H9 (cell line): ENCODE data around the gene MYO15B. TPM values are rescaled to one million over a fixed set of nuclear protein-coding genes. Genes with fewer than 3 reads are reported as not detected.

Source experiments
- DNase-seq: peaks from one replicate; pipeline ENCODE4 v3.0.0-alpha.2; 2017
- H2AFZ ChIP-seq: one replicate; pipeline ENCODE4 v1.6.1; 2013; ENCODE audit warnings: mild to moderate bottlenecking, low read length, control low read depth, moderate library complexity
- H2AK5ac ChIP-seq: 2 replicates; pipeline ENCODE4 v1.6.1; 2013; ENCODE audit warnings: low read length, control low read depth, mixed read lengths; ENCODE audit not compliant: insufficient read length
- H2BK120ac ChIP-seq: one replicate; pipeline ENCODE4 v1.6.1; 2013; ENCODE audit warnings: low read depth, mild to moderate bottlenecking, low read length, control low read depth, inconsistent platforms; ENCODE audit not compliant: poor library complexity, severe bottlenecking
- H2BK12ac ChIP-seq: 2 replicates; pipeline ENCODE4 v1.6.1; 2013; ENCODE audit warnings: low read length, control low read depth, mixed read lengths, low read depth; ENCODE audit not compliant: insufficient read length
- H2BK15ac ChIP-seq: 2 replicates; pipeline ENCODE4 v1.6.1; 2013; ENCODE audit warnings: low read depth, low read length, control low read depth
- H2BK20ac ChIP-seq: one replicate; pipeline ENCODE4 v1.6.1; 2013; ENCODE audit warnings: low read depth, mild to moderate bottlenecking, low read length, control low read depth, inconsistent platforms; ENCODE audit not compliant: poor library complexity, severe bottlenecking
- H2BK5ac ChIP-seq: 2 replicates; pipeline ENCODE4 v1.6.1; 2013; ENCODE audit warnings: low read length, control low read depth, mixed read lengths; ENCODE audit not compliant: insufficient read length
- H3K14ac ChIP-seq: 2 replicates; pipeline ENCODE4 v1.6.1; 2013; ENCODE audit warnings: low read length, control low read depth; ENCODE audit not compliant: insufficient read depth
- H3K18ac ChIP-seq: 2 replicates; pipeline ENCODE4 v1.6.1; 2013; ENCODE audit warnings: low read depth, mild to moderate bottlenecking, mixed read lengths, low read length, control low read depth; ENCODE audit not compliant: insufficient read length
- H3K23ac ChIP-seq: 2 replicates; pipeline ENCODE4 v1.6.1; 2013; ENCODE audit warnings: low read length, control low read depth, mixed read lengths, low read depth; ENCODE audit not compliant: insufficient read length
- H3K23me2 ChIP-seq: 2 replicates; pipeline ENCODE4 v1.6.1; 2013; ENCODE audit warnings: low read depth, mild to moderate bottlenecking, mixed read lengths, low read length, control low read depth; ENCODE audit not compliant: insufficient read length, poor library complexity, severe bottlenecking
- H3K27ac ChIP-seq: 2 replicates; pipeline ENCODE4 v1.5.1; 2013; ENCODE audit warnings: low read length, control low read depth, mixed read lengths, low read depth; ENCODE audit not compliant: insufficient read length
- H3K27me3 ChIP-seq: 2 replicates; pipeline ENCODE4 v1.6.1; 2013; ENCODE audit warnings: low read length, control low read depth, inconsistent platforms; ENCODE audit not compliant: insufficient read depth
- H3K4ac ChIP-seq: 2 replicates; pipeline ENCODE4 v1.6.1; 2013; ENCODE audit warnings: low read depth, mild to moderate bottlenecking, control low read depth, inconsistent platforms, low read length, moderate library complexity
- H3K4me1 ChIP-seq: 2 replicates; pipeline ENCODE4 v1.6.1; 2013; ENCODE audit warnings: low read length, control low read depth, inconsistent platforms; ENCODE audit not compliant: insufficient read depth
- H3K4me2 ChIP-seq: 2 replicates; pipeline ENCODE4 v1.6.1; 2013; ENCODE audit warnings: low read length, control low read depth, mixed read lengths; ENCODE audit not compliant: insufficient read length, insufficient read depth
- H3K56ac ChIP-seq: 2 replicates; pipeline ENCODE4 v1.6.1; 2013; ENCODE audit warnings: low read depth, mild to moderate bottlenecking, mixed read lengths, low read length, control low read depth; ENCODE audit not compliant: insufficient read length
- H3K79me1 ChIP-seq: 2 replicates; pipeline ENCODE4 v1.6.1; 2013; ENCODE audit warnings: low read depth, mild to moderate bottlenecking, moderate library complexity, low read length, control low read depth, inconsistent platforms; ENCODE audit not compliant: insufficient read depth, poor library complexity, severe bottlenecking
- H3K79me2 ChIP-seq: 2 replicates; pipeline ENCODE4 v1.6.1; 2013; ENCODE audit warnings: low read length, control low read depth, inconsistent platforms; ENCODE audit not compliant: insufficient read depth
- H3K9ac ChIP-seq: 2 replicates; pipeline ENCODE4 v1.6.1; 2013; ENCODE audit warnings: low read length, control low read depth, mixed read lengths; ENCODE audit not compliant: insufficient read length; ENCODE audit errors: extremely low read depth
- H3K9me3 ChIP-seq: one replicate; pipeline ENCODE4 v1.6.1; 2013; ENCODE audit warnings: low read depth, low read length, inconsistent platforms; ENCODE audit not compliant: control insufficient read depth
- H3T11ph ChIP-seq: one replicate; pipeline ENCODE4 v1.6.1; 2013; ENCODE audit warnings: mild to moderate bottlenecking, low read length, control low read depth, inconsistent platforms
- H4K20me1 ChIP-seq: one replicate; pipeline ENCODE4 v1.6.1; 2013; ENCODE audit not compliant: control insufficient read depth, insufficient read length, insufficient read depth
- H4K5ac ChIP-seq: 2 replicates; pipeline ENCODE4 v1.6.1; 2013; ENCODE audit warnings: low read depth, mild to moderate bottlenecking, mixed read lengths, low read length, control low read depth; ENCODE audit not compliant: insufficient read length
- H4K8ac ChIP-seq: replicated peaks from 2 replicates; pipeline ENCODE4 v1.6.1; 2013; ENCODE audit warnings: low read length, control low read depth, mixed read lengths, low read depth; ENCODE audit not compliant: insufficient read length
- H4K91ac ChIP-seq: 2 replicates; pipeline ENCODE4 v1.6.1; 2013; ENCODE audit warnings: low read depth, mild to moderate bottlenecking, moderate library complexity, mixed read lengths, low read length, control low read depth; ENCODE audit not compliant: insufficient read length
- H3K27ac Mint-ChIP-seq, 3 experiments: 2 replicates in 2 of 3; 3 replicates in 1 of 3; pipeline ENCODE4 v1.8.0; 2020 to 2021; ENCODE audit warnings: mixed read lengths in 3 of 3, mild to moderate bottlenecking in 1 of 3, moderate library complexity in 1 of 3
- H3K27me3 Mint-ChIP-seq: 2 replicates; pipeline ENCODE4 v1.8.0; 2021; ENCODE audit warnings: low read depth, mild to moderate bottlenecking, moderate library complexity, mixed read lengths
- H3K36me3 Mint-ChIP-seq, 3 experiments: 2 replicates in 2 of 3; 3 replicates in 1 of 3; pipeline ENCODE4 v1.8.0; 2020 to 2021; ENCODE audit warnings: low read depth in 3 of 3, mixed read lengths in 3 of 3; ENCODE audit not compliant: insufficient read depth in 1 of 3
- H3K4me1 Mint-ChIP-seq, 2 experiments: 2 replicates each; pipeline ENCODE4 v1.8.0; 2020; ENCODE audit warnings: mixed read lengths in 2 of 2
- H3K4me3 Mint-ChIP-seq, 2 experiments: 2 replicates in 1 of 2; 3 replicates in 1 of 2; pipeline ENCODE4 v1.8.0; 2020 to 2021; ENCODE audit warnings: mild to moderate bottlenecking in 2 of 2, mixed read lengths in 2 of 2, moderate library complexity in 1 of 2
- H3K9me3 Mint-ChIP-seq, 2 experiments: 2 replicates in 1 of 2; 3 replicates in 1 of 2; pipeline ENCODE4 v1.8.0; 2020; ENCODE audit warnings: mild to moderate bottlenecking in 2 of 2, mixed read lengths in 2 of 2, moderate library complexity in 1 of 2
- CTCF ChIP-seq: fragments of 200-600 bp; sonication (generic); conservative IDR thresholded peaks from 3 replicates; pipeline ENCODE4 v1.8.0; 2021; ENCODE audit warnings: antibody characterized with exemption, mild to moderate bottlenecking
- WGBS: extraction: QIAGEN DNeasy Blood & Tissue Kit; methylation state at CpG from one replicate; pipeline ENCODE4 v1.1.7; 2013; ENCODE audit warnings: missing lambda C conversion rate, low lambda C conversion rate, mixed read lengths; ENCODE audit not compliant: insufficient read length; ENCODE audit errors: extremely low coverage; 5-methylcytosine and 5-hydroxymethylcytosine counted together
- total RNA-seq: library from RNA; stranded (reverse); gene quantifications from 2 replicates; pipeline ENCODE4 v1.2.1, GENCODE V29; 2021

MYO15B gene
- total RNA-seq, 1 experiment from 2014 or later = 41.9 TPM

DNA sequence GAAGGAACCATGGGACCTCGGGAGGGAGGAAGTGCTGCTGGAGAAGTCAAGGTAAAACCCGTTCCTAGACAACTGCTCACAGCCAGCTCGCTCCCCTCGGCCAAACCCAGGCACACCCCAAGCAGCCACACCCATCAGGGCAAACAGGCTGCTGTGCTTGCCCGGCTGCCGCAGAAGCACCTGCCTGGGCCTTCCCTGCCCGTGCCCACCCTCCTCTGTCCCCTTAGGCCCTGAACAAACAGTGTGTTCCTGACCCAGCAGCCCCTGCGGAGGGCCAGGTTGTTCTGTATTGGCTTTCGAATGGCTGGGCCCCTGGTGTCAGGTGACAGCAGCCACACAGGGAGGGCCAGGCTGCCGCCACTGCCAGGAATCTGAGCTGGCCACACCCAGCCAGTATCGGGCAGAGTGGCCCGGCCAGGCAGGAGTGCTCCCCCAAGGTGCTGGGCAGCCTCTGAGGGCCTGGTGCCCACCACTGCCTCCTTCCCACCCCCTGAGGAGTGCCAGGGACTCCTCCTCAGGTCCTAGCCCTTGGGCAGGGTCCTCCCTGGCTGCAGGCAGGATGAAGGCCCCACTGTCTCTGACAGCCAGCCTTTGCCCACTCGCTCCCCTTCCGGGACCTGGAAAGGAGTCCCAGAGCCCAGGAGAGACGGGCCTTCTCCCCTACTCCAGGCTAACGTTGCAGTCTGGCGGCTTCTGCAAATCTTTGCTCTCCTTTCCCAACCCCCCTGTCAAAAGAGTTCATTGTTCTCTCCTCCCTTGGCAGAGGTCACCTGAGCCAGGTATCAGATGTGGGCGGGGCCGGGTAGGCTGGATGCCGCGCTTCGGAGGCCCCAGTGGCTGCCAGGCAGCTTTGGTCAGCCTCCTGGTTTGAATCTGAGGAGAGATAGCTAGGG is 38.1 kb upstream of the MYO15B start:
- H3T11ph ChIP-seq = no peak overlapping the region
- peak overlapping the region; percentile 3 for H3K9ac ChIP-seq
- H4K91ac ChIP-seq = no peak overlapping the region
- H3K4ac ChIP-seq = no peak overlapping the region
- no peaks in the 10 kb centered on the region for H3K27me3 ChIP-seq
- Mint-ChIP-seq H3K4me3 (peak overlapping the region; percentile 51 to 75), H3K4me1 (peaks cover 21 to 45% of the 10 kb centered on the region in 2 experiments), H3K36me3 (peaks cover 0 to 20% (median 4%) of the 10 kb centered on the region in 3 experiments; a peak in 3 of 7 replicates), H3K27me3 (no peaks in the 10 kb centered on the region), H3K27ac (peak overlapping the region; percentile 39 to 95 (median 65); a peak in 5 of 7 replicates), H3K9me3 (no peaks in the 10 kb centered on the region)
- H2BK20ac ChIP-seq = no peak overlapping the region
- H3K56ac ChIP-seq = no peak overlapping the region
- H2AFZ ChIP-seq = no peak overlapping the region
- no peaks in the 10 kb centered on the region for H3K79me1 ChIP-seq
- no peak overlapping the region for H3K18ac ChIP-seq
- H4K8ac ChIP-seq = no peak overlapping the region
- H3K79me2 ChIP-seq = no peaks in the 10 kb centered on the region
- H3K9me3 ChIP-seq = no peaks in the 10 kb centered on the region
- no peak overlapping the region for H4K5ac ChIP-seq
- peak overlapping the region; percentile 60 for H3K4me2 ChIP-seq
- no peak overlapping the region for H2BK12ac ChIP-seq
- peak overlapping the region; percentile 3 for H3K27ac ChIP-seq
- H2BK15ac ChIP-seq = no peak overlapping the region
- peaks cover 4% of the 10 kb centered on the region; the same call in 1 of the 2 replicates for H3K4me1 ChIP-seq
- H2BK5ac ChIP-seq = no peak overlapping the region
- DNase-seq = peak; percentile 94
- peaks cover 5% of the 10 kb centered on the region for H3K23me2 ChIP-seq
- H3K23ac ChIP-seq = no peak overlapping the region
- no peak overlapping the region for H3K14ac ChIP-seq
- H4K20me1 ChIP-seq = no peaks in the 10 kb centered on the region
- TF ChIP-seq CTCF = no peak
- no peak overlapping the region for H2BK120ac ChIP-seq
- no peak overlapping the region for H2AK5ac ChIP-seq
- no CpG with 5 or more reads among the region's 22 CpGs for WGBS
